Stimulated activated CD8-positive, alpha-beta memory T cell treated with anti-CD3 and anti-CD28 coated beads, Interleukin-7, amount 100 ng/mL, for 24 hours (primary cell): ENCODE measurements around the gene JMJD1C.
"Not testable (repeated sequence)": the region's sequence is repeated elsewhere in the genome, so short reads cannot be mapped to it uniquely, and the experiment has no call there.

Experiments
- DNase-seq: peaks from one replicate; pipeline ENCODE4 v3.0.0-alpha.2; 2020; ENCODE audit warnings: low read depth

JMJD1C gene

GRCh38 chr10:63171255-63171855 is 294.4 kb downstream of the JMJD1C start:
- DNase-seq, result no peak

- DNase-seq, result no peak
Observed at GRCh38 chr10:63169624-63170023, 296.2 kb downstream of the JMJD1C start.

GRCh38 chr10:63168821-63169462 is 296.8 kb downstream of the JMJD1C start:
- no peak for DNase-seq

GRCh38 chr10:63166742-63167258 is 299.0 kb downstream of the JMJD1C start:
- DNase-seq, result no peak

- no peak for DNase-seq
Observed at GRCh38 chr10:63165249-63165648, 300.5 kb downstream of the JMJD1C start.

GRCh38 chr10:63164166-63164623 is 301.6 kb downstream of the JMJD1C start:
- DNase-seq, result no peak

- DNase-seq, result no peak
Observed at GRCh38 chr10:63161592-63161991, 304.2 kb downstream of the JMJD1C start.

- DNase-seq, result no peak
Observed at GRCh38 chr10:63157845-63158624, 307.7 kb downstream of the JMJD1C start.

- no peak for DNase-seq
Observed at GRCh38 chr10:63156236-63156635, 309.5 kb downstream of the JMJD1C start.

- DNase-seq, result no peak
Observed at GRCh38 chr10:63155388-63156020, 310.3 kb downstream of the JMJD1C start.

GRCh38 chr10:63154546-63155387 is 311.0 kb downstream of the JMJD1C start:
- DNase-seq, result no peak

GRCh38 chr10:63153868-63154545 is 311.8 kb downstream of the JMJD1C start:
- DNase-seq, result not testable (repeated sequence)

GRCh38 chr10:63150745-63151144 is 315.0 kb downstream of the JMJD1C start:
- DNase-seq, result no peak

GRCh38 chr10:63146503-63146902 is 319.3 kb downstream of the JMJD1C start:
- DNase-seq, result no peak

- DNase-seq, result no peak
Observed at GRCh38 chr10:63145782-63146181, 320.0 kb downstream of the JMJD1C start.

GRCh38 chr10:63143987-63144386 is 321.8 kb downstream of the JMJD1C start:
- no peak for DNase-seq

GRCh38 chr10:63142136-63142535 is 323.6 kb downstream of the JMJD1C start:
- no peak for DNase-seq

- DNase-seq, result no peak
Observed at GRCh38 chr10:63140077-63140476, 325.7 kb downstream of the JMJD1C start.

GRCh38 chr10:63137306-63137705 is 328.5 kb downstream of the JMJD1C start:
- DNase-seq, result no peak

- no peak for DNase-seq
Observed at GRCh38 chr10:63133821-63134557, 331.8 kb downstream of the JMJD1C start.
